ENCODE measurements around the gene HSD17B1.

Gene HSD17B1

DNA sequence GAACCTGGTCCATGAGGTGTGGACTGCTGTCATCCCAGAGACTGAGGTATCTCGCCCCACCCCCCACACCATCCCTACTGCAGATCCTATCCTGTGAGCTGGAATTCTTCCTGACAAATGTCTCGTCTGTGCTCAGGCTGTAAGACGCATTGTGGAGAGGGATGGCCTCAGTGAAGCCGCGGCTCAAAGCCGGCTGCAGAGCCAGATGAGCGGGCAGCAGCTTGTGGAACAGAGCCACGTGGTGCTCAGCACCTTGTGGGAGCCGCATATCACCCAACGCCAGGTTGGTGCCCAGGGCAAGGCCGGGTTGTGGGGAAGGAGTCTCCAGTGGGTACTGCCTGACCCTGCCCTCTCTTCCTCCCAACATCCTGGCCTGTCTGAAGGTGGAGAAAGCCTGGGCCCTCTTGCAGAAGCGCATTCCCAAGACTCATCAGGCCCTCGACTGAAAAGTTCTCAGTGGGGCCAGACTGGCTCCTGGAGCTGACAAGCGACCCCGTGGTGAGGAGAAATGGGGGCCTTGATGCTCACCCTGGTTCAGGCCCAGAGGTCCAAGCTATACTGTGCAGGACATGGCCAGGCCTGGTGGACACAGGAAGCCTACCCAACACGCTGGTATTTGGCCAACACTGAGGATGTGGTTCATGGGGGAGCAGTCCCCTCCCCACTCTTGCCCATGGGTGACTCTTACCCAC is 12.9 kb downstream of the HSD17B1 start:
- DNase-seq (ENCODE audit: low read depth in 2 of 3, low spot score in 1 of 3), result no peak

DNA sequence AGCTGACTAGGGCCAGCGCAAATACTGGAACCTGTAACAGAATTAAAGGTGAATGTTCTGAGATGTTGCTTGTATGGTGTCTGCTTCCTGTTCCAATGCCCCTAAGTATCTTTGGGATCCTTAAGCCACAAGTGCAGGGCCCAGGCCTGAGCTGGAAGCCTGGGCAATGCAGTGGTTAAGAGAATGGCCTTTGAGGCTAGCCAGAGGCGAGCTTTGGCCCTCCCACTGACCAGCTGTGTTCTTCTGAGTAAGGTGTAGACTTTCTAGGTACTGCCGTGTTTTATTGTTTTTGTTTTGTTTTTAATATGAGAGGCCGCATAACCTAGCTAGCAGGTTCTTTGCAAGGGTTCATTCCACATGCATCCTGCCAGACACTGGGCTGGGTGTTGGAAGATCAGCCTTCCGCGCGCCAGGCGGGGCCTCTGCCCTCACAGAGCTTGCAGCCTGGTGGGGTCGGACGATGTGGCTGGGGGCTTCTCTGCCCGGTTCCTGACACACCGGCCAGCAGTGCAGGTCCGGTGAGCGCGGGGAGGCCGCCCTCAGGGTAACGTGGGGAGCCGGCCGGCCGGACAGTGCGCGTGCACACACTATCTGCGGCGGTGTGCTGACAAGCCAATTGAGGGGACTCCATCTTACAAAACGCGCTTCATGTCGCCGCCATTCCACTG is 13.6 kb downstream of the HSD17B1 start:
- DNase-seq (ENCODE audit: low read depth in 2 of 3, low spot score in 1 of 3), result no peak

DNA sequence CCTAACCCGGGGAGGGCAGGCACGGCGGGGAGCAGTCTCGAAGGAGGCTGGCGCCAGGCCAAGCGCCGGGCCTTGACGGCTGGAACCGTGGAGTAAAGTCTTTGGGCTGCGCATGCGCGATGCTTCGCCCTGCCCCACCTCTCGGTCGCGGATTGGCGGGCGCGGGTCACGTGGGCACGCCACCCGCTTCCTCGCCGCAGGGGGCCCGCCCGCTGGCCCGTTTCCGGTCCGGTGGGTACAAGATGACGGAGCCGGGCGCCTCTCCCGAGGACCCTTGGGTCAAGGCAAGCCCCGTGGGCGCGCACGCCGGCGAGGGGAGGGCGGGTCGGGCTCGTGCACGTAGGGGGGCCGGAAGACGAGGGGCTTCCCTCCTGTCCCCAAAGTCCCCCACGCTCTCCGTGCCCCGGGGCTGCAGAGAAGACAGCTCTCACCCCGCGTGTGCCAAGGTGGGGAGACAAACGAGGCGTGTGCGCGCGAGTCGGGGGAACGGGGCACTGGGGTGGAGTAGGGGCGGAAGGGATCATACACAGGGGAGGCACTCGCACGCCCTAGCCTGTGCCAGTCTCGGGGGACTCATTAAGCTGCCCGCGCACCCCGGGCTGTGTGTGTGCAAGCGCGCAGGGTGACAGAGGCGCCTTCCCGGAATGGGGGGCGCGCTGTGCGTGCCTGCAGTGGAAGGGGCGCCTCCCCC is 14.3 kb downstream of the HSD17B1 start, which contains the start of gene MLX:
Gene MLX, plus strand, starts transcription at position 218 of the 691 bp plus-strand sequence. Its CDS starts 25 bp downstream, at position 243.
- peak; percentile 85 to 88 (median 85) for DNase-seq (ENCODE audit: low read depth in 2 of 3, low spot score in 1 of 3)

DNA sequence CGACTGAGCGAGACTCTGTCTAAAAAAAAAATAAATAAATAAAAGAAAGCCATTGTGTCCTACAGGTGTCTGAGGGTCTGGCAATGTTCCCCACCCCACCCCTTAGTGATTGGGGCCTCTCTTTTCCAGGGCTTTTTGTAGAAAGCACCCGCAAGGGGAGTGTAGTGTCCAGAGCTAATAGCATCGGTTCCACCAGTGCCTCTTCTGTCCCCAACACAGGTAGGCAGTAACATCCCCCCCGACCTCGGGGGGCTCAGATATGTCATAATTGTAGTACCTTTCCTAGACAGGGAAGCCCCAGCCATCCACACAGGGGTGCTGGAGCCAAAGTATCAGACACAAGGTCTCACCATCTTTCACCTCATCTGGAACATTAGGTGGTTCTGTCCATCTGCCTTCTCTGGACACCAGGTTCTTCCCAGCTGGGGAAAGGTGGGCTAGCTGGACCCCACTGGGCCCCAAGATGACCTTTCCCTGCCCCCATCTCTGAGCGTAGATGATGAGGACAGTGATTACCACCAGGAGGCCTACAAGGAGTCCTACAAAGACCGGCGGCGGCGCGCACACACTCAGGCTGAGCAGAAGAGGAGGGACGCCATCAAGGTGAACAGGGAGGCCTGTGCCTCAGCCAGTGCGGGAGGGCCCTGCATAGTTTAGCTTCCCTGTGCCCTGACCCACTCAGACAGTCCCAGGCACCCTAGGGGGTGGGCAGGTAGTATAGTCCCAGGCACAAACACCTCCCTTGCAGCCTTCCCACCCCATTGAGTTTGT is 15.8 kb downstream of the HSD17B1 start:
- DNase-seq (ENCODE audit: low read depth in 2 of 3, low spot score in 1 of 3), result no peak

DNA sequence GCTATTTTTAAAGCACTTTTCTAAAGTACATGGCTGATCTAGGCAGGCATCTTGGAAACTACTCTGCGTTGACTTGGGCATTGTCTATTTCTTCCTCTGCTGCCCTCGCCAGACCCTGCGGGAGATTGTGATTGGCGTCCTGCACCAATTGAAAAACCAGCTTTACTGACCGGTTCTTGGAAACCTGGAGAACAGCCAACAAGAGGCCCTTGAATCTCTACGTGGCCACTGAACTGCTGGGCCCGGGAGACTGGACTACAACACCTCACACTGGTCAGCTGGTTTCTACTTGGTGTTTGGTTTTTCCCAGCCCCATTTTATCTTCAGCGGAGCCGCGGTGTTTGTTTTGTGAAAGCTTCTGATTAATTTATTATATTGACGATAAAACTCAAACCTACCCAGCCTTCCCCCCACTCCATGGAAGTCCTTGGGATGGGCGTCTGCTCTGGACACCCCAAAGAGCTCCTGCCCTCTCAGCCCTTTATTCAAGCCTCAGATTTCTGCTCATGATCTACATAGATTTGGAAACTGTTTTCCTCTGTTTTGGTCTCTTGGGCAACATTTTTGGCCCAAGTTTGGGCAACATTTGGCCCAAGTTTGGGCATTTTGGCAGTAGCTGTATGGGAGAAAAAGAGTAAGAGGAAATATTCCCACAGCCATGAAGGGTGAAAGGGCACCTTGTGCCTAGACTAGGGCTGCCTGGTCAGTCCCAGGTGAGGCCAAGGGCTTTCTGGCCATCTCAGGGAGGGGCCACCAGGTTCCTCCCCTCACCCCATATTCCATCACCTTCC is 18.9 kb downstream of the HSD17B1 start:
- no peak for DNase-seq (ENCODE audit: low read depth in 2 of 3, low spot score in 1 of 3)

DNA sequence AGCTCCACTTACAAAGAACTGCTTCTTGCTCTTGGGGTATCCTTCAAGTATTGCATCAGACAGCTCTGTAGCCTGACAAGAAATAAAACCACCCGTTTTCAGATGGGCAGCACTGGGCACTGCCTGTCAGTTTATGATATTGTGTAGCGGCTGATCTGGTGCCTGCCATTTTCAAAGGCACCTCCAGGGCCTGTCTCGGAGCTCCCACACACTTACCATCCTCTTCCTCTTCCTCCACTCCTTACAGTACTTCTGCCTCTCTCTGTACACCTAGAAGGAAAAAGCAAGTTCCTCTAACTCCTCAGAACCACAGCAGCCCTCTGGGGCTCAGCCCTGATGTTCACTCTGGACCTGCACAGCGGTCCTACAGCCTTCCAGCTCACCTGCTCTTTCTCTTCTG is 20.4 kb downstream of the HSD17B1 start:
- DNase-seq (ENCODE audit: low read depth in 2 of 3, low spot score in 1 of 3), result no peak

DNA sequence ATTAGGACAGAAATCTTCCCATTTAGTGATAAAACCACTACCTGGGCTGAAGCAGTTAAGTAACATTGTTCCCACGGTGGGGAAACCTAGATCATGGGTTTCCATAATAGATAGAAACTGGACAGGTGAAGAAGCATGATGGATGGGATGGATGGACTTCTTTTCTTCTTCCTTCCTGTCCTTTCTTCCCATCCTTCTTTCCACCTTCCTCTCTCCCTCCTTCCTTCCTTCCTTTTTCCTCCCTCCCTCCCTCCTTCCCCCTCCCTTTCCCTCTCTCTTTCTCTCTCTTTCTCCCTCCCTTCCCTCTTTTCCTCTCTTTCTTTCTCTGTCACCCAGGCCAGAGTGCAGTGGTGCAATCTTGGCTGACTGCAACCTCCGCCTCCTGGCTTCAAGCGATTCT is 21.7 kb downstream of the HSD17B1 start:
- no peak for DNase-seq (ENCODE audit: low read depth in 2 of 3, low spot score in 1 of 3)

DNA sequence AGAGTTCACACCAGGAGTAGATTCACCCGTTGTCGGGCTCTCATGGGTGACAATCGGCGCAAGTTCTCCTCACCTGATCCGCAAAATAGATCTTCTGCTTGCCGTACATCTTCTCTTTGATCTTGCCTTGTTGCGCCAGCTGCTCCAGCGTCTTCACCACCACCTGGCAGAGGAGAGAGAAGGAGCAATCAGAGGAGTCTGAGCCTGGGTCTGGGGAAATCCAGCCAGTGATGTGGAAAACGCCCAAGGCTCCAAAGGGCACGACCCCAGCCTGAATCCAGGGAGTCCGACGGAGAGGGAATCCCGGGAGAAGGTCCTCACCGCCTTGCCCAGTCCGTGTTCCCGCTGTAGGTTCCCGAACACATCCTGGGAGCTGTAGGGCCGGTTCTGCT is 24.4 kb downstream of the HSD17B1 start:
- no peak for DNase-seq (ENCODE audit: low read depth in 2 of 3, low spot score in 1 of 3)

DNA sequence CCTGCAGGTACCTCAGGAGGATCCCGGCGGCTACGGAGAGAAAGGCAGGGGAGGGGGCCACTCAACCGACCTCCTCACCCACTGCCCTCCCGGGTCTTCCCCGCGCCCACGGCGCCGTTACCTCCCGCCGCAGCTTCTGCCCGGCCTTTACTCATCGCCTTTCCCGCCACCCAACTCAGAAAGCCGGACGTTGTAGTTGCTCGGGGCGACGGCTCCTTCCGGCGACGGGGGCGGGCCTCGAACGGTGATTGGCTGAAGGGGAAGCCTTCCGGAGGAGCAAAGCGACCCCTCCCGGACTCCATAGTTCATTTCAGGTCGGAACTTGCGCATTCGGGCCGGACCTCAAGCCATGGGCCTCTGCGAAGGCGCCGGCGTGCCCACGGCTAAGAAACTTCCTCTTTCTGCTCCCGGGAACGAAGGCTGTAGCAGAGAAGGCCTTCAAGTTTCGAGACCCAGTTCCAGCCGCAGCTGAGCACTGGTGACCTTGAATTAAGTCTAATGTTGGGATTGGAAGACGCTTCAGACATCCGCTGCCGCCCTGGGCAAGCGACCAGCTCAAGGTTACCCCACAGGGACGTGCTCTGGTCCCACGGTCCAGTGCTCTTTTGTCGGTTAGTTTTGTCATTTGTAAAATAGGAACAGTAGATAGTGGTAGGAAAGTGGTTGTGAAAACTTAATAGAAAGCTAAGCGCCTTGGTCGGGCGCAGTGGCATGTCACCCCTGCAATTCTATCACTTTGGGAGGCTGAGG is 25.0 kb downstream of the HSD17B1 start, which contains the start of gene PSMC3IP:
Gene PSMC3IP, minus strand, starts transcription at position 198 of the 750 bp plus-strand sequence. Its CDS starts 43 bp downstream, at position 155.
- peak; percentile 91 to 95 (median 95) for DNase-seq (ENCODE audit: low read depth in 2 of 3, low spot score in 1 of 3)

DNA sequence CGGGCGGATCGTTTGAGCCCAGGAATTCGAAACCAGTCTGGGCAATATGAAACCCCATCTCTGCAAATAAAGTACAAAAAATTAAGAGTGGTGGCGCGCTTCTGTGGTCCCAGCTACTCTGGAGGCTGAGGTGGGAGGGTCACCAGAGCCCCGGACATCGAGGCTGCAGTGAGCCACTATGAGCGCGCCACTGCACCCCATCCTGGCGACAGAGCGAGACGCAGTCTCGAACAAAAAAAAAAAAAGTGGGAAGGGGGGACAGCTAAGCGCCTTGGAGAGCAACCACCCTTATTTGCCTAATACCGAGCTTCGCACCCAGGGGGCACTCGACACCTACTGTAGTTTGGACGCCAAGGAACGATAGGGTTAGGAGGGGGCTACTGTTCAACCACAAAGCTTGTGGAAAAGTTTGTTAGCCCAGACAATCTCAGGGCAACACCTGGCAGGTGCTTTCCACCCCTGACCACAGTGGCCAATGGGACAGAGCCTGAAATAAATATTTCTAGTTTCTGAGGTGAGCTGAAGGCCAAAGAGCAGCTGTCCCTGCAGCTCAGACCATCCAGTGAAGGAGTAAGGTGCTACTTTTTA is 25.7 kb downstream of the HSD17B1 start:
- peak; percentile 63 to 80 (median 65) for DNase-seq (ENCODE audit: low read depth in 2 of 3, low spot score in 1 of 3)

DNA sequence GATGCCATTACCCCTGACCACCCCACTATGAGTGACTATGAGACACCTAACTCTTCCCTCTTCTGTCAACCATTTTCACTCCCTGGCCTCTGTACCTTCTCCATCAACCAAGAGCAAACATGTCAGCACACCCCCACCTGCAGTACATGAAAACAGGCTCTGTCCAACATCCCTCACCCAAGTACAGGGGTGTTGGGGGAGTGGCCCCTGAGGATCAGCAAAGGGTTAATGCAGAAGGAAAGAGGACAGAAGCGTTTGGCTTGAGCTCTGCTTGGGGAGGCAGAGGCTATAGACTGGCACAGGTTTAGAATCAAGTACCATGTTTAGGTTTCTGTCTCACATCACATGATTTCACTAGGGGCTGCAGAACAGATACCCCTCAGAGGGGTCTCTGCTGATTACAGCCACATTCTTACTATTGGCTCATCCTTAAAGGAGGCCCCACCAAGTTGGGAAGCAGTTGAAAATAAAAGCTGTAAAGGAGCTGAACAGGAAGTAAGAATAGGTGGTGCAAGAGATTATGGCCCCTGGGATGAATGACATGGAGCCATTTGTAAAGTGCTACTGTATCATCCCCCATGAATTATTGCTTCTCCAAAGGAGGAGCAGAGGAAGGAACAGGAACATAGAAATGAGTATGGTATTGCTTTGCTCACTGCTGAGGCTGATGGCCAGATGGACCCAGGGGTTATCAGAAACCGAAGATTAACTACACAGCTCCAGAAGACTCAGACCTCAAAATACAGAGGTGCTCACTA is 27.2 kb downstream of the HSD17B1 start:
- DNase-seq (ENCODE audit: low read depth in 2 of 3, low spot score in 1 of 3), result no peak

DNA sequence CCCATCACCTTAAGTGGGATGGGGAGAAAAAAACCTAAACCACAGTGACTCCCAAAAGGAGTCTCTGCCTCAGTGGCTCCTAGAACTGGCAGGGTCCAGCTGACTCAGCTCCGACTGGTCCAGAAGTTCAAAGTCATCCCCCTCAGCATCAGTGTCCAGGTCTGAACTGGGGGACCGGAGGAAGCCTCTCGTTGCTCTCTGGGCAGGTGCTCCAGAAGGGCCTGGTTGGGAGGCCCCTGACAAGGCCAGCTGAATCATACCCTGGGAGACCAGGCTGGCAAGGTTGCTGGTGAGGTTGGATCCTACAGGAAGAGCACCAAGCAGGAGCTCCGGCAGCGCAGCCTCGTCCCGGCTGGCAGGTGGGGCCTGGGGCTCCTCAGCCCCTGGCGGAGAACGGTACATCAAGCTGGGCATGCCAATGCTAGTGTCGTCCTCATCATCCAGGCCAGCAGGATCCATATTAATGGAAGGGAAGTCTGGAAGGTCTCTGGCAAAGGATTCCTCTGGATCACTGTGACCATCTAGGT is 29.1 kb downstream of the HSD17B1 start:
- no peak for DNase-seq (ENCODE audit: low read depth in 2 of 3, low spot score in 1 of 3)

DNA sequence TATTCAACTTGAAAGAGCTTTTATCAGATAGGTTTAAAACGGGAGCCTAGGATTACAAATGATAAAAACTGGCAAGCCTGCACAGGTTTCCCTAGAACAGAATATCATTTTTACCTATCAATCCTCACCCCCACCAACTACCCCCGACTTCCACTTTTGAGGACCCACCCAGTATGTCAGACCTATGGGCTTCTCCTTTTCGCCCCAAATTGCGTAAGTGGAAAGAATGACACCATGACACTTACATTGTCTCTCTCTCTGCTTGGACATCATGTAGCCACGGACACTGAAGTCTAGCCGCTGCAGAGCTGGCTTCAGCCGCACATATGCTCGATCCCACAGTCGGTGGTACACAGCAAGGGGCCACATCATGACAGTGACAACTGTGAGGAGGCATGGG is 32.2 kb downstream of the HSD17B1 start:
- no peak for DNase-seq (ENCODE audit: low read depth in 2 of 3, low spot score in 1 of 3)

DNA sequence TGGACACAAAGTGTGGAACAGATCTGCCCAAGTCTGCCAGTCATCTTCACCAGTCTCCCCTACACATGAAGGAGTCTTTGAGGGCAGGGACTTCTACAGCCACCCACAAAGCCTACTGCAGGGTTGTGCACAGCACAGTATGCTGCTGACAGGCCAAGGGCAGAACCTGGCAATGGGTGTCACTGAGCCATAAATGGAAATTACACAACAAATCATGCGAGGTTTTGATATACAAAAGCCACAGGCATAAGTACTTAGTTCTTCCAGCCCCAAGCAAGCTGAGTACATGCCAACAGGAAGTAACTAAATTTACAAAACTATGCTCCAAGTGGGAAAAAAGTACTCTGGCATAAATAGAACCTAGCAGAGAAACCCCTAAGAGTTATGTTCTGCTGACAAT is 32.6 kb downstream of the HSD17B1 start:
- DNase-seq (ENCODE audit: low read depth in 2 of 3, low spot score in 1 of 3), result no peak

DNA sequence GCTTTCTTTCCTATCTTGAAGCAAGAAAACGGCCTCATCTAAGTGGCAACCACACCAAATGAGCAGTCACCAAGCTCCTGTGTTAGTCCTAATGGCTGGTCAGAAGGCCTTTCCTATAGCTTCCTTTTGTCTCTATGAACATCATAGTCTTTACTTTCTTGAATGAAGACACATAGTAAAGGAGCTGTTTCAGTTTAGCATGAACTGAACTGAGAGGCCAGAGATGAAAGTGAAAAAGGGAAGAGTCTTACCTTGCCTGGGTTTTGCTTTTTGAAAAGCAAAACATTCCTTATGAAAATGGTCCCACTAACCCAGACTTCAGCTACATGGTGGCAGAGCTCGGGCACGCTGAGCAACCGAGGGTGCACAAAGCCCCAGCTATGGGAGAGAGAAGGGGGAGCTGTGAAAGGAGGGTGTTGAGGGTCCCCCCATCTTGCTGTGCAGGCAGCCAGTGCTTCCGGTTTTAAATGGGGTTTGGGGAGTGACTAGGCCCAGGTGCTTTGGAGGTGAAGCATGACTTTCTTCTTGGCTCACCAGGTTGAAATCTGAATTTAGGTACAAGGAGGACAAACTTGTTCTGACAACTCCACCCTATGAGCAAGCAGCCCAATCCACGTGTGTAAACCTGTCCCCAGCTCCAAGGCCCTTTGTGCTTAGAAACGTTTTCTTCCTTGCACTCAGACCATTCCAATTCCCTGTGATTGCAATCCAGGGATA is 33.9 kb downstream of the HSD17B1 start:
- DNase-seq (ENCODE audit: low read depth in 2 of 3, low spot score in 1 of 3), result no peak

DNA sequence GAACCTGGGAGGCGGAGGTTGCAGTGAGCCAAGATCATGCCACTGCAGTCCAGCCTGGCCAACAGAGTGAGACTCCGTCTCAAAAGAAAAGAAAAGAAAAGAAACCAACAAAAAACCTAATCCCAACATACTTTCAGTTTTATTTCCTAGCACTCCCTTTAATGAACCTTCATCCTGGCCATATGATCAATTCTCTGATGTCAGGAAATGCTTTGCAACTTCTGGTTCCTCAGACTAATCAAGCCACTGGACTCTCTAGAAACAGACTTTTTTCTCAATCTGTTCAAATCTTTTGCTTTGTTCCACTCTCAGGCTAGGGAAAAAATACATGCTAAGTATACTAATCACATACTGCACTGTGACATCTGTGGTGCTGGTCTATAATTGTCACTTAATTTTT is 38.2 kb downstream of the HSD17B1 start:
- DNase-seq (ENCODE audit: low read depth in 2 of 3, low spot score in 1 of 3), result no peak

DNA sequence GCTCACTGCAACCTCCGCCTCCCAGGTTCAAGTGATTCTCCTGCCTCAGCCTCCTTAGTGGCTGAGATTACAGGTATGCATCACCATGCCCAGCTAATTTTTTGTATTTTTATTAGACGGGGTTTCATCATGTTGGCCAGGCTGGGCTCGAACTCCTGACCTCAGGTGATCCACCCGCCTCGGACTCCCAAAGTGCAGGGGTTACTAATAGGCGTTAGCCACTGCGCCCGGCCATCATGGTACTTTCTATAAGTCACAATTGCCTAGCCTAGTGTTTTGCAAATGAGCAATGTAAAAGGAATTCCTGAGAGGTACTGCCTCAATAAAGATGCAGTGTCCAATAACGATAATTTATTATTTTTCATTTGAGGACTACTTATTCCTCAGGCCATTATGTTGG is 38.7 kb downstream of the HSD17B1 start:
- no peak for DNase-seq (ENCODE audit: low read depth in 2 of 3, low spot score in 1 of 3)

DNA sequence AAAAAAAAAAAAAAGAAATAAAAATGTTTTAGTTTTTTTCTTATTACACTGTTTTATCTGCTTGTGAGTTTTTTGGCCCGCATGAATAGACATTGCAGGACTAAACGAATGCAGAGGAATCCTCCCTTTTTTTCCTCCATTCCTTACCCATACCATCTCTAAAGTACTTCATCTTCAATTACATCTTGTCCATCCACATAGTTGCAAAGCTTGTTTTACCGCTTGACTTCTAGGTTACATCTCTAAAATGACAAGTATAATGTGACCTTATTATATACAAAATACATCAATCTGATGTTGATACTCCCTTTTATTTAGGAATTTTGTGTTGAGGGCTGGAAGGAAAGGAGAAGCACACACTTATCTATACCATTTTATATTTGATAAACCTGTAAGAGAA is 43.7 kb downstream of the HSD17B1 start:
- no peak for DNase-seq (ENCODE audit: low read depth in 2 of 3, low spot score in 1 of 3)

Measured in stimulated activated CD4-positive, alpha-beta T cell treated with anti-CD3 and anti-CD28 coated beads, Interleukin-12 subunit alpha, Interleukin-12 subunit beta, amount 100 ng/mL, for 48 hours (primary cell).